Keratinocyte (primary cell): ENCODE results near the gene FOXK1. TPM values are rescaled to one million over a fixed set of nuclear protein-coding genes. Genes with fewer than 3 reads are reported as not detected.

ENCODE experiments used
- DNase-seq: peaks from one replicate; pipeline ENCODE4 v3.0.0-alpha.2; 2011; ENCODE audit warnings: low read depth, missing footprints, low spot score
- FAIRE-seq: peaks from 2 replicates; lab custom pipeline; 2011; peaks lifted over from hg19 to GRCh38; lab: Jason Lieb, UNC
- H2AFZ ChIP-seq: 2 replicates; pipeline ENCODE4 v1.6.0; 2012; ENCODE audit warnings: low read length, control low read depth, inconsistent platforms; ENCODE audit not compliant: control insufficient read depth
- H3K27ac ChIP-seq: 2 replicates; pipeline ENCODE4 v1.5.1; 2011; ENCODE audit warnings: low read length; ENCODE audit not compliant: control insufficient read depth, insufficient read depth
- H3K27me3 ChIP-seq: 3 replicates; pipeline ENCODE4 v1.6.0; 2011; ENCODE audit warnings: low read length; ENCODE audit not compliant: control insufficient read depth, insufficient read depth; ENCODE audit errors: extremely low read depth
- H3K36me3 ChIP-seq, 2 experiments: 2 replicates in 1 of 2; 3 replicates in 1 of 2; pipeline ENCODE4 v1.5.1; 2011; ENCODE audit warnings: low read length in 2 of 2, mild to moderate bottlenecking in 1 of 2; ENCODE audit not compliant: control insufficient read depth in 2 of 2, insufficient read depth in 2 of 2; ENCODE audit errors: extremely low read depth in 1 of 2
- H3K4me1 ChIP-seq: 3 replicates; pipeline ENCODE4 v1.5.1; 2011; ENCODE audit warnings: low read length; ENCODE audit not compliant: control insufficient read depth, insufficient read depth; ENCODE audit errors: extremely low read depth
- H3K4me2 ChIP-seq: 3 replicates; pipeline ENCODE4 v1.6.0; 2011; ENCODE audit warnings: low read depth, low read length; ENCODE audit not compliant: control insufficient read depth, insufficient read depth; ENCODE audit errors: extremely low read depth
- H3K4me3 ChIP-seq, 3 experiments: fragments of 200-600 bp in 1 of 3; sonication (generic) in 1 of 3; 2 replicates in 2 of 3; 3 replicates in 1 of 3; pipeline ENCODE4 v1.5.1; 2011 to 2016; ENCODE audit warnings: low read length in 3 of 3, mild to moderate bottlenecking in 3 of 3, control low read depth in 2 of 3, inconsistent platforms in 1 of 3, low read depth in 1 of 3, mixed read lengths in 1 of 3, mixed run types in 1 of 3, moderate library complexity in 1 of 3; ENCODE audit not compliant: control insufficient read depth in 2 of 3, insufficient read depth in 2 of 3; ENCODE audit errors: extremely low read depth in 1 of 3
- H3K79me2 ChIP-seq: 2 replicates; pipeline ENCODE4 v1.6.0; 2012; ENCODE audit warnings: low read length; ENCODE audit not compliant: control insufficient read depth, insufficient read depth
- H3K9ac ChIP-seq: 3 replicates; pipeline ENCODE4 v1.6.0; 2011; ENCODE audit warnings: low read length; ENCODE audit not compliant: control insufficient read depth, insufficient read depth; ENCODE audit errors: extremely low read depth
- H3K9me1 ChIP-seq: 3 replicates; pipeline ENCODE4 v1.6.0; 2011; ENCODE audit warnings: low read length; ENCODE audit not compliant: control insufficient read depth, insufficient read depth; ENCODE audit errors: extremely low read depth
- H3K9me3 ChIP-seq: 2 replicates; pipeline ENCODE4 v1.5.1; 2012; ENCODE audit warnings: low read depth, low read length; ENCODE audit not compliant: control insufficient read depth
- H4K20me1 ChIP-seq: 3 replicates; pipeline ENCODE4 v1.6.0; 2011; ENCODE audit warnings: low read length; ENCODE audit not compliant: control insufficient read depth, insufficient read depth; ENCODE audit errors: extremely low read depth
- CTCF ChIP-seq, 3 experiments: IDR thresholded peaks in 1 of 3; conservative IDR thresholded peaks in 1 of 3; optimal IDR thresholded peaks in 1 of 3; 2 replicates in 2 of 3; 3 replicates in 1 of 3; pipeline versions ENCODE3 to v1.5.1; 2011; ENCODE audit warnings: low read length in 3 of 3, mild to moderate bottlenecking in 3 of 3, moderate library complexity in 2 of 3, control low read depth in 1 of 3, inconsistent platforms in 1 of 3; ENCODE audit not compliant: insufficient read depth in 2 of 3; ENCODE audit errors: extremely low read depth in 1 of 3
- EZH2 ChIP-seq: IDR thresholded peaks from one replicate; pipeline ENCODE4 v1.6.1; 2012; ENCODE audit warnings: inconsistent platforms, mild to moderate bottlenecking, low read length, moderate library complexity
- dilution Hi-C: fragments of 300-500 bp; cut with MboI; formaldehyde crosslinking; loops from one replicate; pipeline ENCODE4 v1.7.0; 2020; ENCODE audit warnings: low sequenced_read_pairs; ENCODE audit not compliant: extremely low pct_ligation_motif_present
- polyA plus RNA-seq, 5 experiments: library from polyadenylated mRNA; depleted of rRNA in 3 of 5; stranded (reverse) in 3 of 5; stranded (forward) in 1 of 5; unstranded in 1 of 5; fragments of >200 nt; gene quantifications; 1 replicate in 1 of 5; 2 replicates in 3 of 5; 3 replicates in 1 of 5; pipeline versions ENCODE4 v1.2.1 to v1.2.3, GENCODE V29; 2011 to 2012; ENCODE audit warnings: missing spikeins in 2 of 5, low read depth in 1 of 5, low replicate concordance in 1 of 5

Gene FOXK1
- polyA plus RNA-seq, 1 donor (not counting 4 experiments of a cell fraction or from before 2014, with no cell fraction given): 4.4 TPM

GRCh38 chr7:4653771-4654170 lies 28.3 kb upstream of the FOXK1 start:
- dilution Hi-C loops: no loop called here
- no peak overlapping the region for H3K9ac ChIP-seq
- no peaks in the 10 kb centered on the region for H3K9me1 ChIP-seq
- DNase-seq: no peak
- no peaks in the 10 kb centered on the region for H3K27me3 ChIP-seq
- H2AFZ ChIP-seq: no peak overlapping the region
- H4K20me1 ChIP-seq: no peaks in the 10 kb centered on the region
- no peaks in the 10 kb centered on the region for H3K79me2 ChIP-seq
- H3K4me1 ChIP-seq: peaks cover 2% of the 10 kb centered on the region
- no peak overlapping the region for H3K27ac ChIP-seq
- H3K4me2 ChIP-seq: no peak overlapping the region
- no peak for FAIRE-seq
- TF ChIP-seq EZH2: no peak
- no peaks in the 10 kb centered on the region for H3K36me3 ChIP-seq
- no peaks in the 10 kb centered on the region for H3K9me3 ChIP-seq
- H3K4me3 ChIP-seq: no peak overlapping the region

GRCh38 chr7:4655311-4655710 lies 26.8 kb upstream of the FOXK1 start:
- Histone ChIP-seq H4K20me1 (no peaks in the 10 kb centered on the region), H3K4me3 (no peak overlapping the region), H3K9me1 (no peaks in the 10 kb centered on the region), H3K4me2 (no peak overlapping the region), H3K36me3 (no peaks in the 10 kb centered on the region), H3K27me3 (no peaks in the 10 kb centered on the region), H3K9me3 (peaks cover 2% of the 10 kb centered on the region), H3K4me1 (peaks cover 2% of the 10 kb centered on the region), H3K9ac (no peak overlapping the region), H3K79me2 (no peaks in the 10 kb centered on the region), H2AFZ (no peak overlapping the region), H3K27ac (no peak overlapping the region)
- FAIRE-seq (no peak), DNase-seq (peak; percentile 56)
- dilution Hi-C loops: no loop called here
- no peak for TF ChIP-seq EZH2
- no peak for TF ChIP-seq CTCF (optimal IDR thresholded peaks at IDR 0.05 in 1 of 3, IDR thresholded peaks at IDR 0.05 in 1 of 3, conservative IDR thresholded peaks at IDR 0.05 in 1 of 3; ENCODE audit: extremely low read depth in 1 of 3, insufficient read depth in 2 of 3, low read length in 3 of 3)

- H3K9me3 ChIP-seq: peaks cover 2% of the 10 kb centered on the region
- dilution Hi-C loops: no loop called here
- H3K4me1 ChIP-seq: peaks cover 2% of the 10 kb centered on the region
- no peak overlapping the region for H3K4me3 ChIP-seq
- no peak overlapping the region for H2AFZ ChIP-seq
- TF ChIP-seq EZH2 (no peak), CTCF (optimal IDR thresholded peaks at IDR 0.05 in 1 of 3, IDR thresholded peaks at IDR 0.05 in 1 of 3, conservative IDR thresholded peaks at IDR 0.05 in 1 of 3; ENCODE audit: extremely low read depth in 1 of 3, insufficient read depth in 2 of 3, low read length in 3 of 3) (no peak)
- H4K20me1 ChIP-seq: no peaks in the 10 kb centered on the region
- H3K9ac ChIP-seq: no peak overlapping the region
- H3K9me1 ChIP-seq: no peaks in the 10 kb centered on the region
- H3K27me3 ChIP-seq: no peaks in the 10 kb centered on the region
- no peak for FAIRE-seq
- no peaks in the 10 kb centered on the region for H3K36me3 ChIP-seq
- no peak for DNase-seq
- no peak overlapping the region for H3K4me2 ChIP-seq
- no peaks in the 10 kb centered on the region for H3K79me2 ChIP-seq
- no peak overlapping the region for H3K27ac ChIP-seq
These were observed 26.2 kb upstream of the FOXK1 start for GRCh38 chr7:4655896-4656295.
